Parathyroid adenoma (tissue), 2 donors: Measurements from ENCODE around the gene ARHGAP30.

Experiments used
- H2AFZ ChIP-seq: fragments of 300-600 bp; sonication (generic); one replicate; pipeline ENCODE4 v1.7.0; 2017; ENCODE audit warnings: antibody characterized with exemption, mild to moderate bottlenecking
- H3K27ac ChIP-seq: fragments of 300-600 bp; sonication (generic); one replicate; pipeline ENCODE4 v1.7.0; 2017
- H3K27me3 ChIP-seq: fragments of 300-600 bp; sonication (generic); one replicate; pipeline ENCODE4 v1.7.0; 2017; ENCODE audit warnings: low read length; ENCODE audit not compliant: control insufficient read depth, insufficient read depth
- H3K36me3 ChIP-seq: fragments of 300-600 bp; sonication (generic); one replicate; pipeline ENCODE4 v1.7.0; 2017; ENCODE audit warnings: low read length; ENCODE audit not compliant: control insufficient read depth, insufficient read depth
- H3K4me1 ChIP-seq: fragments of 300-600 bp; sonication (generic); one replicate; pipeline ENCODE4 v1.7.0; 2017; ENCODE audit warnings: control low read depth
- H3K4me2 ChIP-seq: fragments of 300-600 bp; sonication (generic); one replicate; pipeline ENCODE4 v1.7.0; 2017; ENCODE audit warnings: low read length
- H3K4me3 ChIP-seq: fragments of 300-600 bp; sonication (generic); one replicate; pipeline ENCODE4 v1.7.0; 2017; ENCODE audit warnings: low read depth, low read length
- H3K79me2 ChIP-seq: fragments of 300-600 bp; sonication (generic); one replicate; pipeline ENCODE4 v1.7.0; 2017; ENCODE audit warnings: control low read depth
- H3K9ac ChIP-seq: fragments of 300-600 bp; sonication (generic); one replicate; pipeline ENCODE4 v1.7.0; 2017; ENCODE audit warnings: mild to moderate bottlenecking
- H3K9me3 ChIP-seq: fragments of 300-600 bp; sonication (generic); one replicate; pipeline ENCODE4 v1.7.0; 2017; ENCODE audit warnings: low read length; ENCODE audit not compliant: control insufficient read depth
- TF ChIP-seq, protein P1 (sequence below): fragments of 300-600 bp; sonication (generic); IDR thresholded peaks from one replicate; pipeline ENCODE4 v1.7.0; 2017; ENCODE audit warnings: antibody characterized with exemption, mild to moderate bottlenecking
- donor health status: primary hyperparathyroidism.

ARHGAP30 gene

DNA sequence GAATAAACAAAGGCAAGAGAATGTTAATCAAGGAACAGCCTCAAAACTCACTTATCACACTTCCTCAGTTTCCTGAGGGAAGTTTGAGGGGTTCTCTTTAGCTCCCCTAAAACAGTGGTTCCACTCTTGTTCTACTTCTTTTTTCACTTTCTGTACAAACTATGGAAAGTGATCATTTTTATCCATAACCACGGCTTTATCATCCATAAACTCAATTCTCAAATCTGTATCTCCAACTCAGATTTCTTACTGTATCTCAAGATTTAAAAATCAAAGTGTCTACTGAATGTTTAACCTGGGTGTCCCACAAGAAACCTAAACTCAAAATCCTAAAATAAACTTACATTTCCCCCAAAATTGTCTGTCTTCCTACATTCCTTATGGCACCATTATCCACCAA lies 44.2 kb upstream of the ARHGAP30 start:
- Histone ChIP-seq H3K4me3 (no peak overlapping the region), H3K4me1 (peaks cover 2% of the 10 kb centered on the region), H3K9me3 (no peaks in the 10 kb centered on the region), H3K36me3 (no peaks in the 10 kb centered on the region), H3K9ac (no peak overlapping the region), H3K27ac (no peak overlapping the region), H2AFZ (no peak overlapping the region), H3K79me2 (peaks cover 31% of the 10 kb centered on the region), H3K27me3 (no peaks in the 10 kb centered on the region), H3K4me2 (no peak overlapping the region)
- TF ChIP-seq, protein P1, sequence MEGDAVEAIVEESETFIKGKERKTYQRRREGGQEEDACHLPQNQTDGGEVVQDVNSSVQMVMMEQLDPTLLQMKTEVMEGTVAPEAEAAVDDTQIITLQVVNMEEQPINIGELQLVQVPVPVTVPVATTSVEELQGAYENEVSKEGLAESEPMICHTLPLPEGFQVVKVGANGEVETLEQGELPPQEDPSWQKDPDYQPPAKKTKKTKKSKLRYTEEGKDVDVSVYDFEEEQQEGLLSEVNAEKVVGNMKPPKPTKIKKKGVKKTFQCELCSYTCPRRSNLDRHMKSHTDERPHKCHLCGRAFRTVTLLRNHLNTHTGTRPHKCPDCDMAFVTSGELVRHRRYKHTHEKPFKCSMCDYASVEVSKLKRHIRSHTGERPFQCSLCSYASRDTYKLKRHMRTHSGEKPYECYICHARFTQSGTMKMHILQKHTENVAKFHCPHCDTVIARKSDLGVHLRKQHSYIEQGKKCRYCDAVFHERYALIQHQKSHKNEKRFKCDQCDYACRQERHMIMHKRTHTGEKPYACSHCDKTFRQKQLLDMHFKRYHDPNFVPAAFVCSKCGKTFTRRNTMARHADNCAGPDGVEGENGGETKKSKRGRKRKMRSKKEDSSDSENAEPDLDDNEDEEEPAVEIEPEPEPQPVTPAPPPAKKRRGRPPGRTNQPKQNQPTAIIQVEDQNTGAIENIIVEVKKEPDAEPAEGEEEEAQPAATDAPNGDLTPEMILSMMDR = no peak

DNA sequence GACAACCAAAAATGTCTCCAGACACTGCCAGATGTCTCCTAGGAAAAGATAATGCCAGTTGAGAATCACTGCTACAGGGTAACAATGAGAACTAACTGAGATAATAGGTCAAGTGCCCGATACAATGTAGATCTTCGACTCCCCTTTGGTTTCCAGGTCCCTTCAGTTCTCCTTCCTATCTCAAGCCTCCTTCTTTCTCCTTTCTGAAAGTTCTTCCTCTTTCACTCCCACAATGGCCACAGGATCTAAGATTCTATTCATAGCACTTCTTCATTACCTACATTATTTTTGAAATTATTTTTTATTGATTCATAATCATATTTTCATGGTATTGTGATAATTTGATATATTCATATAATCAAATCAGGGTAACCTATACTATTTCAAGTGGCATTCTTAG lies 41.8 kb upstream of the ARHGAP30 start:
- peaks cover 19% of the 10 kb centered on the region for H3K79me2 ChIP-seq
- H3K9me3 ChIP-seq = no peaks in the 10 kb centered on the region
- no peak overlapping the region for H3K4me3 ChIP-seq
- H3K27ac ChIP-seq = no peak overlapping the region
- H3K4me2 ChIP-seq = no peak overlapping the region
- no peak overlapping the region for H3K9ac ChIP-seq
- no peaks in the 10 kb centered on the region for H3K27me3 ChIP-seq
- H3K4me1 ChIP-seq = no peaks in the 10 kb centered on the region
- H3K36me3 ChIP-seq = no peaks in the 10 kb centered on the region
- TF ChIP-seq, protein P1 = no peak
- H2AFZ ChIP-seq = no peak overlapping the region

DNA sequence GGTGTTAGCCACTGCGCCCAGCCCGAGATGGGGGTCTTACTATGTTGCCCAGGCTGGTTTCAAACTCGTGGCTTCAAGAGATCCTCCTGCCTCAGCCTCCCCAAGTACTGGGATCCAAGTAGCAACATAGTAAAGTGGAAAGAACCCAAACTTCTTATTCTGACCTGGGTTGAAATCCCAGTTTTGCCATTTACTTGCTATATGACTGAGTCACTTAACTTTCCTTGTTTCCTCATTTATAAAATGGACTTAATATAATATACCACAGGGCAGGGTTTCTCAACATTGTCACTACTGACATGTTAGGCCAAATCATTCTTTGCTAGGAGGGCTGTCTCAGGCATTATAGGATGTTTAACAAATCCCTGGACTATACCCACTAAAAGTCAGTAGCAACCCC lies 41.4 kb upstream of the ARHGAP30 start:
- Histone ChIP-seq H3K4me2 (no peak overlapping the region), H2AFZ (no peak overlapping the region), H3K4me3 (no peak overlapping the region), H3K27ac (no peak overlapping the region), H3K27me3 (no peaks in the 10 kb centered on the region), H3K9me3 (no peaks in the 10 kb centered on the region), H3K79me2 (peaks cover 19% of the 10 kb centered on the region), H3K4me1 (no peaks in the 10 kb centered on the region), H3K9ac (no peak overlapping the region), H3K36me3 (no peaks in the 10 kb centered on the region)
- TF ChIP-seq, protein P1 = no peak

DNA sequence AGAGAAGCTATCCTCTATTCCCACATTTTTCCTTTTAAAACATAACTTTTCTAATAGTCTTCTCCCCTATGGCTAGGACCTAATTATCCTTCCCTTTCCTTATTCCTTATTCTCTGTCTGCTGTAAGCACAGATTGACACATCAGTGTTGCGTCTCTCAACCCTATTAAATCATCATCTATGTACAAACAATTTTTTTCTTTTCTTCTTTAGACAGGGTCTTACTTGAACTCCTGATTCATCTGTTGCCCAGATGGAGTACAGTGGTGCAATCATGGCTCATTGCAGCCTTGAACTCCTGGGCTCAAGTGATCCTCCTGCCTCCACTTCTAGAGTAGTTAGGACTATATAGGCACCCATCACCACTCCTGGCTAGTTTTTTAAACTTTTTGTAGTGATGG lies 36.7 kb upstream of the ARHGAP30 start:
- no peaks in the 10 kb centered on the region for H3K27me3 ChIP-seq
- H3K79me2 ChIP-seq = peaks cover 7% of the 10 kb centered on the region
- no peaks in the 10 kb centered on the region for H3K36me3 ChIP-seq

DNA sequence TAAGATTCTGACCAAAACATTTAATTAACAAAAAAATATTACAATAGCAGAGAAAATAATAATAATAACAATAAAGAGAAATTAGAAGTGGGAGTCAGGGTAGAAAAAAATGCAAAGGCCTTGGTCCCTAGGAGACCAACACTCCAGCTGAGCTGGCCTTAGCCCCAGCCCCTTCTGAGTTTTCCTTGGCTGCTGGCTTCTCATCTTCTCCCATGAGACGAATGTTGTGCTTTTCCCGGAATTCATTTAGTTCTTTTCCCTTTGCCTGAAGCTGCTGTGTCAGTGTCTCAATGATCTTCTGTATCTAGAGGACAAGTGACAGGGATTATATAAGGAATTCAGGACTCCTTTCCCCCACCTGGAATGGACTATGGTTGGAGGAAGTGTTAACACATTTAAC lies 30.9 kb upstream of the ARHGAP30 start:
- no peaks in the 10 kb centered on the region for H3K79me2 ChIP-seq
- H3K4me2 ChIP-seq = no peak overlapping the region
- H2AFZ ChIP-seq = no peak overlapping the region
- TF ChIP-seq, protein P1 = no peak
- H3K4me3 ChIP-seq = no peak overlapping the region
- no peaks in the 10 kb centered on the region for H3K27me3 ChIP-seq
- H3K36me3 ChIP-seq = no peaks in the 10 kb centered on the region
- H3K9me3 ChIP-seq = no peaks in the 10 kb centered on the region
- H3K9ac ChIP-seq = no peak overlapping the region
- no peaks in the 10 kb centered on the region for H3K4me1 ChIP-seq
- H3K27ac ChIP-seq = no peak overlapping the region

More for the DNA sequence above, 36.7 kb upstream of the ARHGAP30 start:
- Histone ChIP-seq H3K4me3 (no peak overlapping the region), H3K4me2 (no peak overlapping the region), H3K4me1 (no peaks in the 10 kb centered on the region), H3K9me3 (no peaks in the 10 kb centered on the region), H3K27ac (no peak overlapping the region), H3K9ac (no peak overlapping the region), H2AFZ (no peak overlapping the region)
- TF ChIP-seq, protein P1 = no peak
